ENCODE measurements around the gene AKAP12.
"Not testable (repeated sequence)": the region's sequence is repeated elsewhere in the genome, so short reads cannot be mapped to it uniquely, and the experiment has no call there.

AKAP12 gene

GRCh38 chr6:151370509-151371078, 130.8 kb downstream of the AKAP12 start:
- TF ChIP-seq POLR2A (IDR thresholded peaks at IDR 0.05; ENCODE audit: low read length): no peak
- no peak for TF ChIP-seq GATA1 (IDR thresholded peaks at IDR 0.05; ENCODE audit: low read depth, low read length)
- no peak for DNase-seq

- DNase-seq: no peak
- TF ChIP-seq GATA1 (IDR thresholded peaks at IDR 0.05; ENCODE audit: low read depth, low read length) (no peak), POLR2A (IDR thresholded peaks at IDR 0.05; ENCODE audit: low read length) (no peak)
These were observed 132.4 kb downstream of the AKAP12 start for GRCh38 chr6:151372164-151372563.

GRCh38 chr6:151374036-151374683, 134.4 kb downstream of the AKAP12 start:
- TF ChIP-seq POLR2A (IDR thresholded peaks at IDR 0.05; ENCODE audit: low read length): no peak
- no peak for TF ChIP-seq GATA1 (IDR thresholded peaks at IDR 0.05; ENCODE audit: low read depth, low read length)
- DNase-seq: no peak

GRCh38 chr6:151375833-151376232, 136.1 kb downstream of the AKAP12 start:
- TF ChIP-seq POLR2A (IDR thresholded peaks at IDR 0.05; ENCODE audit: low read length) (no peak), GATA1 (IDR thresholded peaks at IDR 0.05; ENCODE audit: low read depth, low read length) (no peak)
- no peak for DNase-seq

- no peak for DNase-seq
- no peak for TF ChIP-seq GATA1 (IDR thresholded peaks at IDR 0.05; ENCODE audit: low read depth, low read length)
- TF ChIP-seq POLR2A (IDR thresholded peaks at IDR 0.05; ENCODE audit: low read length): no peak
These were observed 136.7 kb downstream of the AKAP12 start for GRCh38 chr6:151376440-151376839.

GRCh38 chr6:151377095-151377494, 137.3 kb downstream of the AKAP12 start:
- DNase-seq: no peak
- TF ChIP-seq GATA1 (IDR thresholded peaks at IDR 0.05; ENCODE audit: low read depth, low read length): no peak
- TF ChIP-seq POLR2A (IDR thresholded peaks at IDR 0.05; ENCODE audit: low read length): no peak

- peak; percentile 13 to 55 for DNase-seq
These were observed 140.4 kb downstream of the AKAP12 start for GRCh38 chr6:151379933-151380847.

GRCh38 chr6:151380848-151381205, 141.1 kb downstream of the AKAP12 start:
- TF ChIP-seq POLR2A (IDR thresholded peaks at IDR 0.05; ENCODE audit: low read length): no peak
- no peak for TF ChIP-seq GATA1 (IDR thresholded peaks at IDR 0.05; ENCODE audit: low read depth, low read length)
- no peak for DNase-seq

More at GRCh38 chr6:151379933-151380847, 140.4 kb downstream of the AKAP12 start:
- no peak for TF ChIP-seq GATA1 (IDR thresholded peaks at IDR 0.05; ENCODE audit: low read depth, low read length)
- TF ChIP-seq POLR2A (IDR thresholded peaks at IDR 0.05; ENCODE audit: low read length): no peak

GRCh38 chr6:151381722-151382121, 142.0 kb downstream of the AKAP12 start:
- TF ChIP-seq GATA1 (IDR thresholded peaks at IDR 0.05; ENCODE audit: low read depth, low read length) (no peak), POLR2A (IDR thresholded peaks at IDR 0.05; ENCODE audit: low read length) (no peak)
- DNase-seq: no peak

GRCh38 chr6:151382631-151383030, 142.9 kb downstream of the AKAP12 start:
- DNase-seq: not testable (repeated sequence)

- TF ChIP-seq POLR2A (IDR thresholded peaks at IDR 0.05; ENCODE audit: low read length): no peak
- TF ChIP-seq GATA1 (IDR thresholded peaks at IDR 0.05; ENCODE audit: low read depth, low read length): no peak
These were observed 144.4 kb downstream of the AKAP12 start for GRCh38 chr6:151384151-151384550.

GRCh38 chr6:151385177-151385576, 145.4 kb downstream of the AKAP12 start:
- no peak for TF ChIP-seq GATA1 (IDR thresholded peaks at IDR 0.05; ENCODE audit: low read depth, low read length)
- no peak for TF ChIP-seq POLR2A (IDR thresholded peaks at IDR 0.05; ENCODE audit: low read length)
- peak; percentile 18 to 32 for DNase-seq

More at GRCh38 chr6:151384151-151384550, 144.4 kb downstream of the AKAP12 start:
- no peak for DNase-seq

GRCh38 chr6:151387175-151387970, 147.6 kb downstream of the AKAP12 start:
- DNase-seq: no peak

GRCh38 chr6:151388236-151388635, 148.5 kb downstream of the AKAP12 start:
- TF ChIP-seq POLR2A (IDR thresholded peaks at IDR 0.05; ENCODE audit: low read length) (no peak), GATA1 (IDR thresholded peaks at IDR 0.05; ENCODE audit: low read depth, low read length) (no peak)
- no peak for DNase-seq

More at GRCh38 chr6:151387175-151387970, 147.6 kb downstream of the AKAP12 start:
- no peak for TF ChIP-seq GATA1 (IDR thresholded peaks at IDR 0.05; ENCODE audit: low read depth, low read length)
- no peak for TF ChIP-seq POLR2A (IDR thresholded peaks at IDR 0.05; ENCODE audit: low read length)

Data from erythroblast (primary cell).